ENCODE results near the gene MIS18A. TPM values are rescaled to one million over a fixed set of nuclear protein-coding genes. Genes with fewer than 3 reads are reported as not detected.

Gene MIS18A
- total and polyA plus RNA-seq, 3 experiments from 2014 or later: 10.7 to 29.7 (median 27.6) TPM

GRCh38 chr21:32248571-32249461 lies 30.0 kb downstream of the MIS18A start:
- peaks cover 3 to 12% (median 9%) of the 10 kb centered on the region in 5 donors for H3K9me3 Mint-ChIP-seq
- peaks cover 21 to 33% of the 10 kb centered on the region in 2 donors for H3K27me3 Mint-ChIP-seq
- Histone ChIP-seq H3K27ac (ENCODE audit: low read depth, low read length) (no peak overlapping the region), H3K36me3 (ENCODE audit: insufficient read depth, low read length) (no peaks in the 10 kb centered on the region), H3K9me3 (ENCODE audit: low read length) (no peaks in the 10 kb centered on the region), H3K4me1 (ENCODE audit: insufficient read depth, low read length) (no peaks in the 10 kb centered on the region), H3K4me3 (ENCODE audit: low read length) (no peak overlapping the region), H3K27me3 (ENCODE audit: insufficient read depth, low read length, poor library complexity, severe bottlenecking) (no peaks in the 10 kb centered on the region)
- DNase-seq: no peak
- CTCF ChIA-PET: no interaction called here
- H3K36me3 Mint-ChIP-seq: peaks cover 0 to 3% (median 1%) of the 10 kb centered on the region in 3 donors
- no peak overlapping the region for H3K27ac Mint-ChIP-seq
- POLR2A ChIA-PET: no interaction called here
- H3K4me1 Mint-ChIP-seq: no peaks in the 10 kb centered on the region
- H3K4me3 Mint-ChIP-seq: no peak overlapping the region

GRCh38 chr21:32246571-32247140 lies 32.2 kb downstream of the MIS18A start:
- H3K4me1 ChIP-seq (ENCODE audit: insufficient read depth, low read length): no peaks in the 10 kb centered on the region
- peaks cover 11 to 29% of the 10 kb centered on the region in 2 donors for H3K27me3 Mint-ChIP-seq
- H3K4me3 Mint-ChIP-seq: no peak overlapping the region
- peaks cover 3 to 11% (median 9%) of the 10 kb centered on the region in 5 donors for H3K9me3 Mint-ChIP-seq
- H3K36me3 Mint-ChIP-seq: peaks cover 0 to 3% (median 3%) of the 10 kb centered on the region in 3 donors
- H3K4me3 ChIP-seq (ENCODE audit: low read length): no peak overlapping the region
- CTCF ChIA-PET: no interaction called here
- no peaks in the 10 kb centered on the region for H3K9me3 ChIP-seq (ENCODE audit: low read length)
- H3K4me1 Mint-ChIP-seq: no peaks in the 10 kb centered on the region
- no peak overlapping the region for H3K27ac Mint-ChIP-seq
- H3K27me3 ChIP-seq (ENCODE audit: insufficient read depth, low read length, poor library complexity, severe bottlenecking): no peaks in the 10 kb centered on the region
- H3K27ac ChIP-seq (ENCODE audit: low read depth, low read length): no peak overlapping the region
- no peak for DNase-seq
- POLR2A ChIA-PET: no interaction called here
- H3K36me3 ChIP-seq (ENCODE audit: insufficient read depth, low read length): no peaks in the 10 kb centered on the region

- Mint-ChIP-seq H3K27ac (no peak overlapping the region), H3K27me3 (peaks cover 13 to 29% of the 10 kb centered on the region in 2 donors), H3K36me3 (peaks cover 0 to 3% (median 1%) of the 10 kb centered on the region in 3 donors), H3K4me1 (peaks cover 2 to 5% (median 5%) of the 10 kb centered on the region in 3 donors), H3K9me3 (peaks cover 0 to 5% (median 3%) of the 10 kb centered on the region in 5 donors), H3K4me3 (no peak overlapping the region)
- Histone ChIP-seq H3K9me3 (ENCODE audit: low read length) (no peaks in the 10 kb centered on the region), H3K4me3 (ENCODE audit: low read length) (no peak overlapping the region), H3K36me3 (ENCODE audit: insufficient read depth, low read length) (no peaks in the 10 kb centered on the region), H3K27me3 (ENCODE audit: insufficient read depth, low read length, poor library complexity, severe bottlenecking) (no peaks in the 10 kb centered on the region), H3K4me1 (ENCODE audit: insufficient read depth, low read length) (no peaks in the 10 kb centered on the region), H3K27ac (ENCODE audit: low read depth, low read length) (no peak overlapping the region)
- POLR2A ChIA-PET: no interaction called here
- CTCF ChIA-PET: no interaction called here
- no peak for DNase-seq
These were observed 32.9 kb downstream of the MIS18A start for GRCh38 chr21:32245971-32246370.

DNA sequence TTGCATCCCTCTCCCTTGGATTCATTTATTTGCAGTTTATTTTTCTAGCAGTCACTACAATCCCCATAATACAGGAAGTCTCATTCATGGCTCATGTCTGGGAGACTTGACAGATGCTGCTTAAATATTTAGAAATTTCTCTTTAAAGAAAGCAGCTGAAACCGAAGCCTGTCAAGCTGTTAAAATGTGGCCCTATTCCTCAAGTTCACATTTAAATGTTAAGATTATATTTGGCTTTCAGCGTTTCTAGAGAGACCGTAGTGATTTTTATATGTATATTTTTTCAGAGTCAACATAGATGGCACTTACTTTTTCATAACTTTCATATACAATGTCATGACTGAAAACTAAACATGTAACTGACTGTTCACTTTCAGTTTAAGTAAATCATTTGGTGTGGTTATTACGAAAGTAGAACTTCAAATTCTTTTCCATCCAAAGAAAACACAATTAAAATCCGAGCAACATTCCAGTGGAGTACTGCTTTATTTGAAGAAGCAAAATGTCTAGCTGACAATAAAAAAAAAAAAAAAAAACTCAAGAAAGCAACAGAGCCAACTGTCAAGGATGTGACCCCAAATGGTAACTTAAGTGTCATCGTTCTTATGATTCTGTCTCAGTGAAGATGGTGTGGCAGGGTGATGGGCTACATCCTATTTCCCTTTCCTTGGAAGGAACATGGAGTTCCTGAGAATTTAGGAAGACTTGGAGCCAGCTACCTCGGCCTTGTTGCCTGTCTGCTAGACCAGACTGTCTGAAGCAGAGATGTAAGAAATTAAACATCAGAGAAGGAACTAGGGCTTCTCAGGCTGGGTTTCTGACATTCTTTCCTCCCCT lies 37.8 kb downstream of the MIS18A start:
- Mint-ChIP-seq H3K27me3 (peaks cover 5 to 12% of the 10 kb centered on the region in 2 donors), H3K4me3 (no peak overlapping the region), H3K9me3 (peaks cover 0 to 4% (median 0%) of the 10 kb centered on the region in 5 donors), H3K27ac (no peak overlapping the region), H3K4me1 (peaks cover 2 to 12% (median 10%) of the 10 kb centered on the region in 3 donors), H3K36me3 (peaks cover 0 to 12% (median 1%) of the 10 kb centered on the region in 3 donors)
- H3K27me3 ChIP-seq (ENCODE audit: insufficient read depth, low read length, poor library complexity, severe bottlenecking): no peaks in the 10 kb centered on the region
- ChIA-PET POLR2A (no interaction called here), CTCF (no interaction called here)
- H3K27ac ChIP-seq (ENCODE audit: low read depth, low read length): no peak overlapping the region
- no peak for DNase-seq
- H3K9me3 ChIP-seq (ENCODE audit: low read length): no peaks in the 10 kb centered on the region
- H3K4me3 ChIP-seq (ENCODE audit: low read length): no peak overlapping the region
- H3K36me3 ChIP-seq (ENCODE audit: insufficient read depth, low read length): no peaks in the 10 kb centered on the region
- H3K4me1 ChIP-seq (ENCODE audit: insufficient read depth, low read length): no peaks in the 10 kb centered on the region

GRCh38 chr21:32239551-32239950 lies 39.3 kb downstream of the MIS18A start:
- no peak for DNase-seq
- Mint-ChIP-seq H3K27ac (no peak overlapping the region), H3K4me1 (peaks cover 2 to 12% (median 10%) of the 10 kb centered on the region in 3 donors), H3K36me3 (peaks cover 0 to 11% (median 1%) of the 10 kb centered on the region in 3 donors), H3K27me3 (peaks cover 2 to 9% of the 10 kb centered on the region in 2 donors), H3K9me3 (peaks cover 0 to 4% (median 0%) of the 10 kb centered on the region in 5 donors), H3K4me3 (no peak overlapping the region)
- H3K4me1 ChIP-seq (ENCODE audit: insufficient read depth, low read length): no peaks in the 10 kb centered on the region
- H3K9me3 ChIP-seq (ENCODE audit: low read length): no peaks in the 10 kb centered on the region
- ChIA-PET POLR2A (no interaction called here), CTCF (no interaction called here)
- no peak overlapping the region for H3K27ac ChIP-seq (ENCODE audit: low read depth, low read length)
- H3K27me3 ChIP-seq (ENCODE audit: insufficient read depth, low read length, poor library complexity, severe bottlenecking): no peaks in the 10 kb centered on the region
- no peaks in the 10 kb centered on the region for H3K36me3 ChIP-seq (ENCODE audit: insufficient read depth, low read length)
- no peak overlapping the region for H3K4me3 ChIP-seq (ENCODE audit: low read length)

GRCh38 chr21:32238063-32238462 lies 40.8 kb downstream of the MIS18A start:
- Histone ChIP-seq H3K4me3 (ENCODE audit: low read length) (no peak overlapping the region), H3K36me3 (ENCODE audit: insufficient read depth, low read length) (no peaks in the 10 kb centered on the region), H3K27ac (ENCODE audit: low read depth, low read length) (no peak overlapping the region), H3K9me3 (ENCODE audit: low read length) (no peaks in the 10 kb centered on the region), H3K4me1 (ENCODE audit: insufficient read depth, low read length) (no peaks in the 10 kb centered on the region), H3K27me3 (ENCODE audit: insufficient read depth, low read length, poor library complexity, severe bottlenecking) (no peaks in the 10 kb centered on the region)
- ChIA-PET CTCF (no interaction called here), POLR2A (no interaction called here)
- Mint-ChIP-seq H3K4me1 (peaks cover 2 to 12% (median 10%) of the 10 kb centered on the region in 3 donors), H3K9me3 (peaks cover 0 to 4% (median 0%) of the 10 kb centered on the region in 5 donors), H3K4me3 (no peak overlapping the region), H3K27ac (no peak overlapping the region), H3K27me3 (peaks cover 3 to 9% of the 10 kb centered on the region in 2 donors), H3K36me3 (peaks cover 0 to 9% (median 1%) of the 10 kb centered on the region in 3 donors)
- DNase-seq: no peak

- Histone ChIP-seq H3K4me1 (ENCODE audit: insufficient read depth, low read length) (no peaks in the 10 kb centered on the region), H3K9me3 (ENCODE audit: low read length) (no peaks in the 10 kb centered on the region), H3K36me3 (ENCODE audit: insufficient read depth, low read length) (no peaks in the 10 kb centered on the region), H3K27ac (ENCODE audit: low read depth, low read length) (no peak overlapping the region), H3K27me3 (ENCODE audit: insufficient read depth, low read length, poor library complexity, severe bottlenecking) (no peaks in the 10 kb centered on the region), H3K4me3 (ENCODE audit: low read length) (no peak overlapping the region)
- POLR2A ChIA-PET: no interaction called here
- peaks cover 3 to 9% of the 10 kb centered on the region in 2 donors for H3K27me3 Mint-ChIP-seq
- H3K36me3 Mint-ChIP-seq: peaks cover 0 to 9% (median 1%) of the 10 kb centered on the region in 3 donors
- peaks cover 2 to 12% (median 10%) of the 10 kb centered on the region in 3 donors for H3K4me1 Mint-ChIP-seq
- CTCF ChIA-PET: no interaction called here
- no peak for DNase-seq
- no peak overlapping the region for H3K27ac Mint-ChIP-seq
- H3K9me3 Mint-ChIP-seq: peaks cover 0 to 4% (median 0%) of the 10 kb centered on the region in 5 donors
- no peak overlapping the region for H3K4me3 Mint-ChIP-seq
These were observed 41.8 kb downstream of the MIS18A start for GRCh38 chr21:32237021-32237420.

Measured in CD8-positive, alpha-beta memory T cell (primary cell).